Measurements from ENCODE around the gene FAN1. TPM values are rescaled to one million over a fixed set of nuclear protein-coding genes. Genes with fewer than 3 reads are reported as not detected.
A peak's percentile ranks its signal among the peaks of the same experiment; 100 is the strongest.

The FAN1 gene
- 32.0 and 35.3 TPM in 2 replicates for total RNA-seq (ENCODE audit: low replicate concordance)

DNA sequence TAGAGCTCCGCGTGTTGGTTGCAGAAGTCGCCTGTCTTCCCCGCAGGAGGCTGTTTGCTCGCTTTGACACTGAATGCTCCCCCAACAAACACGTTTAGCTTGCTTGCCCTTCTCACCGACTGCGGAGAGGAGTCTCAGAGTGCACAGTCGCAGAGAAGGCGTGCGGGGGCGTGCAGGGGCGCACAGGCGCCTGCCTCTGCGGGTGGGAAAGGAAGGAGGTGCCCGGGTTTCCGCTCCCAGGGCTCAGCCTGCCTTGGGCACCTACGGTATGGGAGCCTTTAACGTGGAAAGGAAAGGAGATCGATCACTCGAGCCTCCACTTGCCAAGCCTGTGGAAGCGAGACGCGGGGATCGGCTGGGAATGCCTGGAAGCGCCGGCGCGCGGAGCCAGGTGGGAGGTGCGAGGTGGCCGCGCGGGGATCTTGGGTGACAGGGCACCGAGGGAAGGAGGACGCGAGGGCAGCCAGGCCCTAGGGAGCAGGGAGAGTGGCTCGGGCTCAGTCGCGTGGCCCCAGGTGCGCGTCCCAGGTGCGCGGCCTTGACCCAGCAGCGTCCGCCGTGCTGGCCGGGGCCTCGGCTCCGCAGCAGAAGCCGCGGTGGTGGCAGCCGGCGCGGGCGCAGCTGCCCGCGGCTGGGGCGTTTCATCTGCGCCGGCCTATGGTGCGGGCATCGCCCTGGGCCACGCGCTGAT is at the start of gene FAN1:
TSS of gene FAN1 (plus strand) at position 419 of the 691 bp plus-strand sequence. CDS start 749 bp downstream, outside the sequence.
- Histone ChIP-seq H2AFZ (replicated peaks) (peak within 1 kb of the TSS; percentile 83), H3K36me3 (peaks cover 5% of the 10 kb centered on the region), H3K4me3 (peak within 1 kb of the TSS; percentile 77), H3K9me3 (ENCODE audit: low read depth) (no peaks in the 10 kb centered on the region), H3K9ac (peak within 1 kb of the TSS; percentile 5), H3K79me2 (ENCODE audit: low read depth) (no peaks in the 10 kb centered on the region), H3K27ac (no peak within 1 kb of the TSS), H4K20me1 (ENCODE audit: low read depth) (no peaks in the 10 kb centered on the region), H3F3A (ENCODE audit: low read depth) (peaks cover 18% of the 10 kb centered on the region), H3K27me3 (no peaks in the 10 kb centered on the region), H3K4me1 (peaks cover 7% of the 10 kb centered on the region), H3K4me2 (peak within 1 kb of the TSS; percentile 83)
- peak within 1 kb of the TSS; percentile 98 for H3K27ac Mint-ChIP-seq
- DNase-seq (ENCODE audit: low spot score), result peak; percentile 90
- H3K36me3 Mint-ChIP-seq, result peaks cover 7% of the 10 kb centered on the region
- no peaks in the 10 kb centered on the region for H3K9me3 Mint-ChIP-seq
- peak within 1 kb of the TSS; percentile 96 for H3K4me3 Mint-ChIP-seq
- no peaks in the 10 kb centered on the region for H3K27me3 Mint-ChIP-seq (ENCODE audit: insufficient read depth, low read depth)
- peaks cover 8% of the 10 kb centered on the region for H3K4me1 Mint-ChIP-seq
- no peak for TF ChIP-seq EZH2phosphoT487 (IDR thresholded peaks at IDR 0.05)
- TF ChIP-seq EZH2 (IDR thresholded peaks at IDR 0.05), result no peak
- TF ChIP-seq, protein P1, sequence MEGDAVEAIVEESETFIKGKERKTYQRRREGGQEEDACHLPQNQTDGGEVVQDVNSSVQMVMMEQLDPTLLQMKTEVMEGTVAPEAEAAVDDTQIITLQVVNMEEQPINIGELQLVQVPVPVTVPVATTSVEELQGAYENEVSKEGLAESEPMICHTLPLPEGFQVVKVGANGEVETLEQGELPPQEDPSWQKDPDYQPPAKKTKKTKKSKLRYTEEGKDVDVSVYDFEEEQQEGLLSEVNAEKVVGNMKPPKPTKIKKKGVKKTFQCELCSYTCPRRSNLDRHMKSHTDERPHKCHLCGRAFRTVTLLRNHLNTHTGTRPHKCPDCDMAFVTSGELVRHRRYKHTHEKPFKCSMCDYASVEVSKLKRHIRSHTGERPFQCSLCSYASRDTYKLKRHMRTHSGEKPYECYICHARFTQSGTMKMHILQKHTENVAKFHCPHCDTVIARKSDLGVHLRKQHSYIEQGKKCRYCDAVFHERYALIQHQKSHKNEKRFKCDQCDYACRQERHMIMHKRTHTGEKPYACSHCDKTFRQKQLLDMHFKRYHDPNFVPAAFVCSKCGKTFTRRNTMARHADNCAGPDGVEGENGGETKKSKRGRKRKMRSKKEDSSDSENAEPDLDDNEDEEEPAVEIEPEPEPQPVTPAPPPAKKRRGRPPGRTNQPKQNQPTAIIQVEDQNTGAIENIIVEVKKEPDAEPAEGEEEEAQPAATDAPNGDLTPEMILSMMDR (IDR thresholded peaks at IDR 0.05), result no peak

DNA sequence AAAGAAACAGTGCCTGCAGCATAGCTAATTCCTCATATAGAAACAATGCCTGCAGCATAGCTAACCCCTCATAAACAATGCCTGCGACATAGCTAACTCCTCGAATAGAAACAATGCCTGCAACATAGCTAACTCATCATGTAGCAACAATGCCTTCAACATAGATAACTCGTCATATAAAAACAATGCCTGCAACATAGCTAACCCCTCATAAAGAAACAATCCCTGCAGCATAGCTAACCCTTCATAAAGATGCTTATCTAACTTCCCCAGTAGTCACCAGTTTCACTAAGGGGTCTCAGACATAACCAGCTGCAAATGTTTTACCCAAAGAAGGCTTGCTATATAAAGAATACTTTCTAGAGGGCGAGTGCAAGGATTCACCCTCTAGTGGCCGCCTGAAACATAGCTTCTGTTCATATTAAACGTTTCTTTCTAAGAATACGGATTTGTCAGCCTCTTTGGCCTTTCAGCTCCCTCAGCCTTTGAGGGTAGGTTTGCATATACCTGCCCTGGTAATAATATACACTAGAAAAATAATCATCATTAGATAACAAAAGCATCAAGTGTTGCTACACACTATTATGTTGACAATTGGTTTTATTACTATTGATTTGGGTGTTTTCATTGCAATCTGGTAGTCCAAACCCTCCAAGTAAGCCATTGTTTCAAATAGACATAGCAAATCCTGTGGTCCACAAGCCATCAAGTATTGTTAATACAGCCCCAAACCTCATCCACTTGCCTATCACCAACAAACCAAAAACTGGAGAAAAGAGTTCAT is 44.4 kb upstream of the FAN1 start:
- H3F3A ChIP-seq (ENCODE audit: low read depth), result no peaks in the 10 kb centered on the region
- DNase-seq (ENCODE audit: low spot score), result peak; percentile 49

DNA sequence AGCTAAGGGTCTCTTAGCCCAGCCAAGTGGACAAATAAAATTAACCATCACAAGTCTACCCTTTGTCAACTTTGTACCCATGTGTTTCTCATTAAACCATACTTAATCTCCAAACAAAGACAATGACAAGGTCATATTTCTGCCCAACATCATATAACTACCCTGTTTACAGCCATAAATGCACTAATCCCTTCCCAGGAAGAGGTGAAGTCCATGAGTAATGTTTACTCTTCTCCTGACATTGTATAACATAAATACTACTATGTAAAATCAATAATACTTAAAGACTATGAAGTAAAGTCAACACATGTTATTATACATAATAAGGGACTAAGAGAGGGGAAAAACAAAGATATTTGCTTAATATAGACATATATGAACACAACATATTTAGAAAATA is 38.5 kb upstream of the FAN1 start:
- H3K27ac Mint-ChIP-seq, result no peak overlapping the region
- H4K20me1 ChIP-seq (ENCODE audit: low read depth), result no peaks in the 10 kb centered on the region
- H3F3A ChIP-seq (ENCODE audit: low read depth), result no peaks in the 10 kb centered on the region
- H3K4me2 ChIP-seq, result no peak overlapping the region
- no peaks in the 10 kb centered on the region for H3K4me1 ChIP-seq
- no peak overlapping the region for H3K27ac ChIP-seq
- no peaks in the 10 kb centered on the region for H3K79me2 ChIP-seq (ENCODE audit: low read depth)
- H3K9ac ChIP-seq, result no peak overlapping the region
- no peaks in the 10 kb centered on the region for H3K36me3 ChIP-seq
- H3K4me3 Mint-ChIP-seq, result no peak overlapping the region
- peaks cover 2% of the 10 kb centered on the region for H3K4me1 Mint-ChIP-seq
- no peak for DNase-seq (ENCODE audit: low spot score)
- H2AFZ ChIP-seq (replicated peaks), result no peak overlapping the region
- H3K9me3 ChIP-seq (ENCODE audit: low read depth), result no peaks in the 10 kb centered on the region
- no peaks in the 10 kb centered on the region for H3K27me3 ChIP-seq
- no peak overlapping the region for H3K4me3 ChIP-seq
- H3K36me3 Mint-ChIP-seq, result no peaks in the 10 kb centered on the region
- H3K27me3 Mint-ChIP-seq (ENCODE audit: insufficient read depth, low read depth), result no peaks in the 10 kb centered on the region
- H3K9me3 Mint-ChIP-seq, result no peaks in the 10 kb centered on the region
- TF ChIP-seq EZH2phosphoT487 (IDR thresholded peaks at IDR 0.05), result no peak
- TF ChIP-seq, protein P1 (IDR thresholded peaks at IDR 0.05), result no peak
- no peak for TF ChIP-seq EZH2 (IDR thresholded peaks at IDR 0.05)

More for the DNA sequence above, 44.4 kb upstream of the FAN1 start:
- no peak for TF ChIP-seq EZH2 (IDR thresholded peaks at IDR 0.05)
- TF ChIP-seq, protein P1 (IDR thresholded peaks at IDR 0.05), result peak; percentile 75
- Mint-ChIP-seq H3K36me3 (peaks cover 3% of the 10 kb centered on the region), H3K27ac (no peak overlapping the region), H3K4me1 (peaks cover 14% of the 10 kb centered on the region), H3K27me3 (ENCODE audit: insufficient read depth, low read depth) (no peaks in the 10 kb centered on the region), H3K4me3 (no peak overlapping the region), H3K9me3 (peaks cover 3% of the 10 kb centered on the region)
- Histone ChIP-seq H3K9ac (no peak overlapping the region), H3K27me3 (no peaks in the 10 kb centered on the region), H3K27ac (no peak overlapping the region), H3K4me2 (no peak overlapping the region), H3K4me1 (no peaks in the 10 kb centered on the region), H4K20me1 (ENCODE audit: low read depth) (no peaks in the 10 kb centered on the region), H2AFZ (replicated peaks) (no peak overlapping the region), H3K79me2 (ENCODE audit: low read depth) (no peaks in the 10 kb centered on the region), H3K4me3 (no peak overlapping the region), H3K36me3 (no peaks in the 10 kb centered on the region), H3K9me3 (ENCODE audit: low read depth) (no peaks in the 10 kb centered on the region)

All from neural progenitor cell (in vitro differentiated cells).